NB4 (cell line): Measurements from ENCODE around the gene SWI5.

Experiments used
- CTCF ChIP-seq: IDR thresholded peaks from one replicate; pipeline ENCODE4 v1.5.1; 2012; ENCODE audit warnings: low read depth, low read length
- MAX ChIP-seq: IDR thresholded peaks from 2 replicates; pipeline ENCODE4 v1.6.1; 2011; ENCODE audit warnings: low read depth, low read length
- MYC ChIP-seq: IDR thresholded peaks from 2 replicates; pipeline ENCODE4 v1.6.1; 2011; ENCODE audit warnings: low read depth, low read length
- POLR2A ChIP-seq: IDR thresholded peaks from 2 replicates; pipeline ENCODE4 v1.6.1; 2011; ENCODE audit warnings: mild to moderate bottlenecking; ENCODE audit not compliant: insufficient read length; ENCODE audit errors: extremely low read depth

- TF ChIP-seq POLR2A (peak; percentile 84), CTCF (no peak), MAX (peak; percentile 95), MYC (peak; percentile 98)
Observed at GRCh38 chr9:128322404-128323211, 46.5 kb downstream of the SWI5 start, which contains the start of the genes COQ4 and TRUB2.
